Placental epithelial cell (primary cell): ENCODE data around the gene CPT1C. TPM values are rescaled to one million over a fixed set of nuclear protein-coding genes. Genes with fewer than 3 reads are reported as not detected.

ENCODE experiments used
- small RNA-seq: library from RNA; depleted of rRNA; stranded (forward); fragments of <200 nt; gene quantifications from one replicate; pipeline ENCODE3, GENCODE V24; 2012
- total RNA-seq: library from RNA; depleted of rRNA; stranded (reverse); fragments of >200 nt; gene quantifications from 2 replicates; pipeline ENCODE4 v1.2.3, GENCODE V29; 2012

The CPT1C gene
- total RNA-seq, result 1.6 and 3.1 TPM in 2 replicates

GRCh38 chr19:49690656-49691242, at the start of gene CPT1C:
TSS of gene CPT1C (plus strand) at chr19:49691116. CDS start at chr19:49692253, 1,137 bp downstream.

GRCh38 chr19:49641688-49642491, 49.0 kb upstream of the CPT1C start, which contains the start of gene SCAF1:
TSS of gene SCAF1 (plus strand) at chr19:49642209. CDS start at chr19:49645027, 2,818 bp downstream.

GRCh38 chr19:49665351-49666119, 25.4 kb upstream of the CPT1C start, which contains the start of the genes BCL2L12 and IRF3:
TSS of gene BCL2L12 (plus strand) at chr19:49665933. CDS start at chr19:49666693, 760 bp downstream.
TSS of gene IRF3 (minus strand) at chr19:49665857. CDS start at chr19:49664838, 1,019 bp downstream.

GRCh38 chr19:49677231-49677900, 13.6 kb upstream of the CPT1C start, which contains the start of gene PRMT1:
TSS of gene PRMT1 (plus strand) at chr19:49677271. CDS start at chr19:49677281, 10 bp downstream.

GRCh38 chr19:49689133-49690078, 1.5 kb upstream of the CPT1C start, which contains the start of gene ADM5:
TSS of gene ADM5 (plus strand) at chr19:49689594. CDS start at chr19:49689838, 244 bp downstream.

GRCh38 chr19:49763230-49763629, 72.3 kb downstream of the CPT1C start, which contains the start of gene TSKS:
TSS of gene TSKS (minus strand) at chr19:49763306. CDS start at chr19:49763247, 59 bp downstream.

Small RNA genes within 50 kb of the gene (small RNA-seq; reads per million reads assigned to genes)
- gene MIR5088, result not detected

Other genes with a start within 250 kb of the CPT1C start
- under 0.01 TPM in 1 of 2 replicates, not detected in the other for gene SLC17A7, start 249.6 kb upstream of the CPT1C start, total RNA-seq
- 84.0 and 118 TPM in 2 replicates for gene PIH1D1, start 239.3 kb upstream of the CPT1C start, total RNA-seq
- gene ALDH16A1, start 237.9 kb upstream of the CPT1C start, total RNA-seq, result 27.1 and 34.2 TPM in 2 replicates
- gene FLT3LG, start 216.9 kb upstream of the CPT1C start, total RNA-seq, result 0.79 TPM in 1 of 2 replicates, not detected in the other
- 2,267 and 3,501 TPM in 2 replicates for gene RPL13A, start 203.5 kb upstream of the CPT1C start, total RNA-seq
- 2,287 and 2,633 TPM in 2 replicates for gene RPS11, start 194.7 kb upstream of the CPT1C start, total RNA-seq
- gene FCGRT, start 178.5 kb upstream of the CPT1C start, total RNA-seq, result 39.7 and 108 TPM in 2 replicates
- gene RCN3, start 163.1 kb upstream of the CPT1C start, total RNA-seq, result 39.7 and 79.5 TPM in 2 replicates
- 64.0 and 72.6 TPM in 2 replicates for gene NOSIP, start 110.6 kb upstream of the CPT1C start, total RNA-seq
- 8.6 and 11.2 TPM in 2 replicates for gene PRRG2, start 109.8 kb upstream of the CPT1C start, total RNA-seq
- gene PRR12, start 99.9 kb upstream of the CPT1C start, total RNA-seq, result 4.4 and 5.9 TPM in 2 replicates
- 50.3 and 51.6 TPM in 2 replicates for gene RRAS, start 51.0 kb upstream of the CPT1C start, total RNA-seq
- 19.6 and 31.6 TPM in 2 replicates for gene SCAF1, start 48.9 kb upstream of the CPT1C start, total RNA-seq
- 64.0 and 64.4 TPM in 2 replicates for gene IRF3, start 25.3 kb upstream of the CPT1C start, total RNA-seq
- 8.2 and 16.1 TPM in 2 replicates for gene BCL2L12, start 25.2 kb upstream of the CPT1C start, total RNA-seq
- 132 and 208 TPM in 2 replicates for gene PRMT1, start 13.8 kb upstream of the CPT1C start, total RNA-seq
- gene ADM5, start 1.5 kb upstream of the CPT1C start, total RNA-seq, result 0.43 and 1.2 TPM in 2 replicates
- gene TSKS, start 72.2 kb downstream of the CPT1C start, total RNA-seq, result 0.76 and 6.7 TPM in 2 replicates
- 90.3 and 178 TPM in 2 replicates for gene AP2A1, start 75.9 kb downstream of the CPT1C start, total RNA-seq
- gene FUZ, start 122.2 kb downstream of the CPT1C start, total RNA-seq, result 23.9 and 25.5 TPM in 2 replicates
- gene MED25, start 127.2 kb downstream of the CPT1C start, total RNA-seq, result 26.3 and 33.5 TPM in 2 replicates
- gene PTOV1, start 160.0 kb downstream of the CPT1C start, total RNA-seq, result 114 and 134 TPM in 2 replicates
- 45.1 and 58.2 TPM in 2 replicates for gene PNKP, start 176.5 kb downstream of the CPT1C start, total RNA-seq
- gene AKT1S1, start 186.2 kb downstream of the CPT1C start, total RNA-seq, result 20.4 and 24.7 TPM in 2 replicates
- 23.6 and 30.3 TPM in 2 replicates for gene TBC1D17, start 186.6 kb downstream of the CPT1C start, total RNA-seq
- 0.43 TPM in 1 of 2 replicates, not detected in the other for gene IL4I1, start 205.8 kb downstream of the CPT1C start, total RNA-seq
- 4.6 and 7.9 TPM in 2 replicates for gene ATF5, start 238.1 kb downstream of the CPT1C start, total RNA-seq
- 25.5 and 40.7 TPM in 2 replicates for gene NUP62, start 238.4 kb downstream of the CPT1C start, total RNA-seq